Tibial nerve (tissue), 3 donors: Measurements from ENCODE around the gene SOX2.

Source experiments
- CTCF ChIP-seq, 5 experiments: fragments of 200-600 bp in 3 of 5; fragments of 450-650 bp in 2 of 5; sonication (generic) in 3 of 5; IDR thresholded peaks; one replicate each; pipeline ENCODE4 v1.5.1; 2016 to 2019; ENCODE audit warnings: antibody characterized with exemption in 5 of 5, mild to moderate bottlenecking in 3 of 5, moderate library complexity in 2 of 5
- POLR2A ChIP-seq, 2 donors: fragments of 450-650 bp; IDR thresholded peaks; one replicate each; pipeline ENCODE4 v1.6.1; 2017; ENCODE audit warnings: antibody characterized with exemption in 2 of 2, mild to moderate bottlenecking in 2 of 2, moderate library complexity in 2 of 2

DNA sequence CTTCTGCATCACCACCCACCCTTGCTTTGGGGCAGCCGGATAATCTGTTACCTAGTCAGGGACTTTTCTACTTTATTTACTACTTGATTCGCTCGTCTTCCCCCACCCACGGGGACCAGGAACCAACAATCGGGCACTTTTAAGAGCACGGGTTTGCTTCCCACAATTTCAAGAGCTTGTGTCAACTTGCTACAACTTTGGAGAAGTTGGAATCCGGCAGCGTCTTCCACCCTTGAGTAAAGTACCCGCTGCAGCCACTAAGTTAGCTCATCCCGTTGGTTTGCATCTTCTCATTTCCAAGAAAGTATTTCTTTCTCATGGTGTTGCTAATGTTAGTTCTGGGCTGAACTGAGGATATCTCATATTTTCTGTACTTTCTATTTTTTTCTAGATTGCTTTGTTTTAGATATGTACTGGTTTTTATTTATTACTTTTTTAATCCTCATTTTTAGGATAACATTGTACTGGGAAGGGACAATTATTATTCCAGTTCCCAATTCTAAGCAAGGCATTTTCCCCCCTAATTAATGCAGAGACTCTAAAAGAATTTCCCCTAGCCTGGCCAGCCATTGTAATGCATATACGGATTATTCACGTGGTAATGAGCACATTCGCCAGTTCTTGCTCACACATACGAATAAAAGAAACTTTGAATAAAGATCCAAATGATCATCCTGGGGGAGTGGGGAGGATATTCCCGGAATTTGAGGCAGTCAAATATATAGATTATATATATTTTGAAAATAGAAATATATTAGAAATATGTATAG is 4.0 kb downstream of the SOX2 start:
- TF ChIP-seq CTCF (IDR thresholded peaks at IDR 0.05) (no peak), POLR2A (IDR thresholded peaks at IDR 0.05) (no peak)
